Ishikawa (cell line): Measurements from ENCODE around the gene RAPSN.

ENCODE experiments used
- CREB1 ChIP-seq: IDR thresholded peaks from 2 replicates; pipeline ENCODE4 v1.6.1; 2012; ENCODE audit warnings: low read depth
- EP300 ChIP-seq: IDR thresholded peaks from 2 replicates; pipeline ENCODE4 v1.6.1; 2012; ENCODE audit warnings: borderline replicate concordance
- MAX ChIP-seq: IDR thresholded peaks from 2 replicates; pipeline ENCODE4 v1.6.1; 2012
- RAD21 ChIP-seq: IDR thresholded peaks from 2 replicates; pipeline ENCODE4 v1.6.1; 2012; ENCODE audit warnings: low read depth
- REST ChIP-seq: IDR thresholded peaks from 2 replicates; pipeline ENCODE4 v1.6.1; 2012; ENCODE audit warnings: low read depth, mild to moderate bottlenecking
- TCF12 ChIP-seq: IDR thresholded peaks from 2 replicates; pipeline ENCODE4 v1.6.1; 2012; ENCODE audit warnings: low read depth
- USF1 ChIP-seq: IDR thresholded peaks from 2 replicates; pipeline ENCODE4 v1.6.1; 2012

- no peak for TF ChIP-seq RAD21
- no peak for TF ChIP-seq TCF12
- no peak for TF ChIP-seq CREB1
- no peak for TF ChIP-seq USF1
- no peak for TF ChIP-seq MAX
- TF ChIP-seq REST: peak; percentile 35; the same call in 1 of the 2 replicates
- no peak for TF ChIP-seq EP300
Observed at GRCh38 chr11:47400768-47401279, 48.1 kb downstream of the RAPSN start.
